Muscle of back (tissue), 11 donors: ENCODE data around the gene ESRRG. TPM values are rescaled to one million over a fixed set of nuclear protein-coding genes. Genes with fewer than 3 reads are reported as not detected.
"Not testable (repeated sequence)": the region's sequence is repeated elsewhere in the genome, so short reads cannot be mapped to it uniquely, and the experiment has no call there.

ENCODE experiments used
- DNase-seq, 3 donors: peaks; one replicate each; pipeline versions ENCODE4 v3.0.0 to v3.0.0-alpha.2; 2013
- polyA plus RNA-seq, 10 donors: library from polyadenylated mRNA; unstranded; fragments of 120-200 nt; gene quantifications; one replicate each; pipeline ENCODE4 v1.2.1, GENCODE V29; 2013; ENCODE audit not compliant: insufficient read length in 10 of 10

ESRRG gene
- polyA plus RNA-seq, 10 donors = 14.0 to 26.0 (median 20.5) TPM

DNA sequence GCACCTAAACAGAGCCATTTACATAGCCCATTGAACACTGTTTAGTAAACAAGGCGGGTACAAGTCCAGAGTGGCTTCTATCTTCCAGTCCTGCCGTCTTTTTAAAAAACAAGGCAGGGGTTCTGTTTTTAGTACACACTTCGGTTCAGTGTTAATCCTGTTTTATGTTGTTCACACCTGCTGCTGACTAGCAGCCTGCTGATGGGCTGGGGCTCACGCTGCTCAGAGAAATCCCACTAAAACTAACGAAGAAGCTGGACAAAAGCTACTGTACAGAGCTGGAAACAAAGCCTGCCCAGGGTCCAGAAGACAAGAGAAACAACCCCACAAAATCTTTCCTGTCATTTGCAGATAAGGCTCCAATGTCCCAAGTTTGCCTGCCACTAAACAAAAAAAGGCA is 13.2 kb downstream of the ESRRG start:
- DNase-seq = no peak

DNA sequence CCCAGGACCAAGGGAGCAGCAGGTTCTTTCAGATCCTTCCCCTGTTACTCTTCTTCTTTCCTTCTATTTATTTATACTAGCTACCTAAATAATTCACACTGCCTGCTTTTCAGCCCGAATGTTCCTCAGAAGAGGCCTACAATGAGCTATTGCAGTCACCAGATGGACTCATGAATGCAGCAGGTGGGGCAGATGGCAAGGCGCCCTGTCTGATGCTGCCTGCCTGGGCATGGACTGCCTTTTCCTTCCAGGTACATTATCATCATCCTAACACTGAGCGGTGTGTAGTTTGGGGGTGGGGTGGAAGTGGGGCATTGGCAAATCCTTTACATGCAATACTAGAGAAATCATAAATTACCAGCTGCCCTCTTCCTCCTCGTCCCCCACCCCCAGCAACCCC is 17.6 kb downstream of the ESRRG start:
- DNase-seq = no peak

DNA sequence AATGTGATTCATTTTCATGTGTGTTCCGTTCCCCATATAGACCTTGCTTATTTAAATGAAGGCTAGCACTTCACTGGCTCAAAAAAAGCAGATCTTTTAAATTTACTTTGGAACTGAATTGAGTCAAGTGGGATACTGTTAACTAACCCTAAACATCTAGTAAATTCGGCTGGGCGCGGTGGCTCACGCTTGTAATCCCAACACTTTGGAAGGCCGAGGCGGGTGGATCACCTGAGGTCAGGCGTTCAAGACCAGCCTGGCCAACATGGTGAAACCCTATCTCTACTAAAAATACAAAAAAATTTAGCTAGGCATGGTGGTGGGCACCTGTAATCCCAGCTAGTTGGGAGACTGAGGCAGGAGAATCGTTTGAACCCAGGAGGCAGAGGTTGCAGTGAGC is 19.2 kb downstream of the ESRRG start:
- DNase-seq = not testable (repeated sequence)

DNA sequence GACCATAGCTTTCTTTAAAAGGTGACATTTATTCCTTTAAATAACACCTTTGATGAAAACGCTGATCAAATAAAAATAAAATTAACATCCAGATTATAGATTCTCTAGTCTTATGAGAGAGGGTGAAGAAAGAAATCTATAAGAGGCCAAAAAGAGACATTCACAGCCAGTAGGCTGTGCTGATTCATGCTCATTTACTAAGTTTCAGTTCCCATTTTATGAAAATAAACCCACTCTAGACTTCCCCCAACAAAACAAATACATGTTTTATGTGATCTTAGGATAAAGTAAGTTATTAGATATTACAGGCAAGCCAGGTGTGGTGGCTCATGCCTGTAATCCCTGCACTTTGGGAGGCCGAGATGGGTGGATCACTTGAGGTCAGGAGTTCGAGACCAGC is 21.1 kb downstream of the ESRRG start:
- no peak for DNase-seq

DNA sequence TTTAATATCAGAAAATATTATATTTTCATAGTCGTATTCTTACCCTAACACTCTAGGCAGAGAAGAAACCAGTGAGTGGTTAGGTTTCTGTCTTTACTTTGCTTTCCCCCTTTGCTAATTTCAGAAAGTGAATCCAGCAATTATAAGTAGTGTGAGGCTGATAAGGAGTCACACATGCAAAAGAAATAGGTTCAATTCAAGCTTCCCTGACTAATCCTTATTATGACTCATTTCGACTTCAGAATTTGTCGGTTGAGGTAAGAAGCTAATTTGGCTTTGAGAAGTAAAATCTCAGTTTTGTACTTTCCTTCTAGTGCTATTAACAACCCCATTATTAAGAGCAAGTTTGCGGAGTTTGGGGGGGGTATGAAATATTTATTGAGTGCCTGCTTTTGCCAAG is 22.4 kb downstream of the ESRRG start:
- DNase-seq = no peak

DNA sequence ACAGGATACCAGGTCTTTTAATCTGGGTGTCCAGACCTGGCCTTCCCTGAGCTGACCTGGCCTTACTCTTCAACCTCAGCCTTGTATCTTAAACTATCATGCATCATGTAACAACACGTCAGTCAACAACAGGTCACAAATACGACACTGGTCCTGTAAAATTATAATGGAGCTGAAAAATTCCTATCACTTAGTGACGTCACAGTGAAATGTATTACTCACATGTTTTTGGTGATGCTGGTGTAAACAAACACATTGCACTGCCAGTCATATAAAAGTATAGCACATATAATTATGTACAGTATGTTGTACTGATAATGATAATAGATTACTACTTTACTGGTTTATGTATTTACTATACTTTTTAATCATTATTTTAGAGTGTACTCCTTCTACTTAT is 31.5 kb downstream of the ESRRG start:
- DNase-seq = no peak

DNA sequence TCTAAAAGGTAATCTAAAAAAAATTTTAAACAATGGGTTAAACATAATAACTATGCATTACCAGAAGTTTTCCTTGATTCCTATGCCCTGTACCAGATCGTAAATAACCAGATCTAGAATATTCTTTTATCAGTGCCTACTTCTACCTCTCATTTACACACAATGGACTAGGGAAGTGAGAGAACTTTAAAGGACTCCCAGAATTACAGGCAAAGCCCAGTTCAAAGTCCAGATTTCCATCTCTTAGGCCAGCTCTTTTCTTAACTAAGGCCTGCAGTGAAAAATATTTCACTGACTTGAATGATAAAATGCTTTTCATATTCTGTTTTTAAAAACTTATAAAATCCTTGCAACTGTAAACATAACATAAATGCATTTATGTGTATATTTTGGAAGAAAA is 32.6 kb downstream of the ESRRG start:
- DNase-seq = no peak

DNA sequence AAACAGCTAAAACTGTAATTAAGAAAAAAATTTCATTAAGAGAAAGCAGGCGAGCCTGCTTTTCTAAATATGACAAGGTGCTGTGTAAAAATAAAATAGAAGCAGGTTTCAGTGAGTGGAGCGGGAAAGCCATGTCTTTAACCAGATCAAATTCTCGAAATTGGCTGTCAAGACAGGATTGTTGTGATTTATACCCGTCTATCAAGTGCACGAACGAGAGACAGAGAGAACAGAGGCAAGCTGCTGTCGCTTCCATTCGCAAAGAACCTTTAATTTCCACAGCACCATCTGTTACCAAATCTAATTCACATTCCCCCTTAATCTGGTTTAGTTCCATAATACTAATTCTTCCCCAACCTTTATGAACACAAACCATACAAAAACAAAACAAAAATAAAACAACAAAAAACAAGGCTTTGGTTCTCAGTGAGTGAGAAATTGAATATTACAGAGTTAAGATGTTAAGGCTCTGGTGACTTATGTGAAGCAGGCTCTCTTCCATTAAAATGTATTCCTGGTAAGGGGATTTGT is 35.0 kb downstream of the ESRRG start:
- no peak for DNase-seq

DNA sequence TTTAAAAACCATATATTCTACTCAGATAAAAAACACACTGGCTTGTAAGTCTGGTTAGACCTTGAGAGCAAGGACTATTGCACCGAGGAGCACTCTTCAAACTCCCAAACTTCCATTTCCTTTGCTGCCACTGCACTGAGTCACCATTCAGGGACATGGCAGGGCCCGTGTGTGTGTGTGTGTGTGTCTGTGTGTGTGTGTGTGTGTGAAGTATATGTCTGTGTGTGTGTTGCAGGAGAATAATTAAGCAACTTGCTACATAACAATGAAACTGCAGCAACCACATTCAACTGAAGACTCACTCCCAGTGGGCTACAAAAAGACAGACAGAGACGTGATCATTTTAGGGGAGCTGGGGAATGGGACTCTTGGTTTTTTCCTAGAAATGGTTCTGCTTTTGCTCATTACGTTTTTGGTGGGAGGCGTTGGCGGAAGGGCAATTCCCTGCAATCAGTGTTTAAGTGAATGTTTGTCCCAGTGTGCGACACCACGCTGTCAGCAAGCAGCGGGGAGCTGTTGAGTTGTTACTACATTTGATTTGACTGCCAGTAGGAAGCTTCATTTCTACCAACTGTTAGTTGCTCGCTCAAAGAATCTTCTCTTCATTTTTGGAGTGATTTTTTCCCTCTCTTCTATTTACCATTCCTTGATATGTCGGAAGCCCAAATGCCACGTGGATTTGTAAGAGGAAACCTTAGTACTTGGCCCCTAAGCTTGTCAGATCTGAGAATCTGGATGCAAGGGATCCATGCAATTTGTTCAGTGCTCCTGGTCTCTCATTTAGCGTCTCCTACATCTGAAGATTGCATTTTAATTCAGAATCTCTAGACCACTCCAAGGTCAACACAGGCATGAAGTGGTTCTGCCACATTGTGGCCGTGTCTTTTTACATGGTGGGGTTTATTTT is 36.1 kb downstream of the ESRRG start:
- DNase-seq = no peak

DNA sequence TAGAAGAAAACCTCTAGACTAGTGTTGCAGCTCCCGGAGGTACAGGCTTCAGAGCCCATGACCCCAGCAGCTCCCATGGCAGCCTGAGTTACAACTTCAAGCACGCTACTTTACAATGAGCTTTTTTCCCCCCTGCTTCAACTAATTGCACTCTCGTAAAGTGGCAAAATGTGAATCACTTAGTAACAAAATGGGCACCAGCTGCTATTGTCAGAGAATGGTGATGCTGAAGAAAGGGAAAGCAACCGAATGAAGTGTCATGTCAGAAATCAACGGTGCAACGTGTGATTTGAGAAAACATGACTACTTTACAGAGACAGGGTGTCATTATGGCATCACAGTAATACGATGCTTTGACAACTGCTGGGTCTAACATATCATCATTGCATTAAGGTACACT is 40.5 kb downstream of the ESRRG start:
- no peak for DNase-seq

DNA sequence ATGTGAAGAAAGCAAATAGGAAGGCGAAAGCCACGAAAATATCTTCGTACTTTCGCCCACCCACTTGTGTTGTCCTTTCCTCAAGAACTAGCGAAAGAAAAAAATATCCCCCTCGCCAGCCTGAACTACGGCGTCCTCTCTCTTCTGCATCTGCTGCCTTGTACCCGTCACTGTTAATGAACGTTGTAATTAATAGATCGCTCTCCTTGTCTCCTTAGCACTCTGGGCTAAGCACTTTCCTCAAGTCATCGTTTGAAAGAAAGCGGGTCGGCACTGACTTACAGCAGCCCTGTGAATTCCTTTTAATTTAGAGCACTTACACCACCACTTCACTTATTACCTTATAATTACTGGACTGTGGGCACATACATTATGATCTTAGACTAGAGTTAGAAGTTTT is 44.1 kb downstream of the ESRRG start:
- no peak for DNase-seq

DNA sequence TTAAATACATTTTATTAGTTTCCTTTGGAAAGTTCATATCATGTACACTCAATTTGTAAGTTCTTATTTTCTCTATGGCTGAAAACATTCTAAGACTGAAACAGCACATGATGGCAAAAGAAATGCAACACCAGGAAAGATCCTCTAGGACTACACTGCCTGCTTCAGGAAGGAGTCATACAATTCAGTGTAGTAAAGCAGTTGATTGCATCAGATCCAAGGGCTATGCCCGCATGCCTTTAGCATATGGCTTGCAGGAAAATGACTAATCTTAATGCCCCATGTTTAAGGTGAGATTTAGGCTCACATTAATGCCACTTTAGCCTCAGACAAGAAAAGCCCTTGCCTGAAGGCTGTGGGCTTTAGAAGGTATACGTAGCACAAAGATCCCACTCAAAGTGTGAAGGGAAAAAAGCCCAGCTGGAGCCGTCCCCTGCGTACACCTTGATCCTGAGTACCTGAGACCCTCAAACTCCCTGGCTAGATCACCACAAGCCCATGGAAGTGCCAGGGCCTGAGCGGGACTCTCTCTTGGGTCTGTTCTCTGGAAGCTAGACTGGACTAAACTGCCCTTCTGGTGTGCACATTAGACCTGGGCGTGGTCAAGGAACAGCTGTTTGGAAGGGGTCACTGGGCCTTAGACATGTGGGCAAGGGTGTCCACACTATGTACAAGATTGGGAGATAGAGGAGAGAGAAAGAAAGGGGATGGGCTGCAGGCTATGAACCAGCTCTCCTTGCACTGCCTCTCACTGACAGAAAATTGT is 52.9 kb downstream of the ESRRG start:
- no peak for DNase-seq

DNA sequence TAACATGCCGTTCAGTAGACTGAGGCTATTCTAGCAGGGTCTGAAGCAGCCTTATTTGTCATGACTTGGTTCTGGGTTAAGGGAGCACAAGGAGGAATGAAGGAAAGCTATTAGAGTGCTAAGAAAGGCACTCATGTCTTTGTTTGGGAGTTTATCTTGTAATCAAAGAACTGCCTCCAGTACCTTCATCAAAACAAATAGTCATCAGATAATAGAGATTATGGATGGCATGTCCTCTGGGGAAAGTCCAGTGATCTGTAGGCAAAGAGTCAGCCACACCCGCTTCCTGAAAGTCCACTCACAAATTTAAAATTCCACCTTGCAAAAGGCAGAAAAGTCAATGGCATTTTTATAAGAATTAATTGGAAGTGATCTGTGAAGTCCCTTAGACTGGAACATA is 56.8 kb downstream of the ESRRG start:
- DNase-seq = no peak

DNA sequence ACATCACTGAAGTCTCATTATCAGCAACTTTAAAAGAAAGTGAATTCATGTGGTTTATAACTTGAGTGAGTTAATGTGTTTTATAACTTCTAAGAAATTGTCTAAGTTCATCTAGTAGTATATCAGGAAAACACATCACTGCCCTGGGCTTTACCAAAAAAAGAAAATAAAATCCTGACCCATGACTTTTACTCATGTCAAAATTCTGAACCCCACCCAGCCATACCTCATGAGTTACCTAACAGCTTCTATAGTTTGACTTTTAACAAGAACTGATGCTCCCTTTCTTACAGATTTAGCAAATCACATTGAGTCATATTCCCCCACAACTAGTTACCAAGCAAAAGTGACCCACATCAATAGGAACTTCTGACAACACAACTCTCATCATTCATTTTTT is 57.4 kb downstream of the ESRRG start:
- no peak for DNase-seq

DNA sequence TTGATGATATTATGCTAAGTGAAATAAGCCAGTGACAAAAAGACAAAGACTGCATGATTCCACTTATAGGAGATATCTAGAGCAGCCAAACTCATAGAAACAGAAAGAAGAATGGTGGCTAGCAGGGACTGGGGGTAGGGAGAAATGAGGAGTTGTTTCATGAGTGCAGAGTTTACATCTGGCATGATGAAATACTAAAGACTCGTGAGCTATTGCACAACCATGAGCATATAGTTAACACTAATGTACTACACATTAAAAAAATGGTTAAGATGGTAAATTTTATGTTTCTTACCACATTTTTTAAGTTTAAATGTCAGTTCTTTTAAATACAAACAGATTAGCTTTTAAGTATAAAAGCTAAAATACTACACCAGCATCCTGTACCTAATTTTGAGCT is 57.8 kb downstream of the ESRRG start:
- peak in 1 of 3 donors; percentile 1 for DNase-seq

DNA sequence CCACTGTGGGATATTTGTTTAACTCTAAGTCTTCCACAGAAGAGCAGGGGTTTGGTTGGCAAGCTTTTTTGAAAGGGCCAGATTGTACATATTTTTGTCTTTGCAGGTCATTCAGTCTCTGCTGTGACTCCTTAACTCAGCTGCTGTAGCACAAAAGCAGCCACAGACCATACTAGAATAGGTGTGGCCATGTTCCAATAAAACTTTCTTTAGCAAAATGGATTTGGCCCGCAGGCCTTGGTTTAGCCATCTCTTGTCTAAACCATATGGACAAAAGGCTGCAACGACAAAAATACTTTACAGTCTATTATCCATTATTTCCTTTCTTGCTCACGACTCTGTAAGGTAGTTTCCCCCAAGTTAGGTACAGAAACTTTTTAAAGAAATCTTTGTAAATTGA is 60.5 kb downstream of the ESRRG start:
- DNase-seq = no peak

DNA sequence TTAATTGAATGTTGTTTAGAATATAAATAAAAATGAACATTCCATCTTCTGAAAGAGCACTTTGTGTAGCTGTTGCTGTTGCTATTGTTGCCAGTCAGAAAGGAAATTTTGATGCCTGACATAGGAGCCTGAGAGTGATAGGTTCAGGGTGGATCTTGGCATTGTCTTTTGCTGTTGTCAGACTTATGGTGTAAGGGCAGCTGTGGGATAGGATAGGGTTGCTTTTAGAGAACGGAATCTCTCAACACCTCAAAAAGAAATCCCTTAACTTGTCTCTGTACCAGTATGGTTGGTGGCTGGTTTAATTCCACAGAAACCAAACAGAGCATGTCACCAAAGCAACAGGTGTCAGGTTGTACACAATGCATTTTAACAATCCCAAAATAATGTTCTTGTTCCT is 62.7 kb downstream of the ESRRG start:
- DNase-seq = no peak

DNA sequence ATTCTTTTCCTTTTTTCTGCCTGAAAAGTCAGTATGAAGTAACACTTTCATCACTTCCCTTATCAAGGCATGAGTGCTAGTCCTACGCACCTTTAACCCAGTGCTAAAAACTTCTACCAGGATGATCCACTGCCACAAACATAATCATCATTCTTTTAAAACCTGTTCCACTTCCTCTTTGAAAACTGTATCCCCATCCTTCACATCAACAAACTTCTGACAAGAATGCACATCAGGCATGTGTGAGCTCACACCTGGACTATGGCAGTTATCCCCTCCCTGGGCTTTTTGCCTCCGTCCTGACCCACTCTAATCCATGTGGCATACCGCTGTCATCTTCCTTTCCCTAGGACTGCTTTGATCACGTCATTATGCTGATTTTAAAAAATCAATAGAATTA is 70.2 kb downstream of the ESRRG start:
- no peak for DNase-seq

DNA sequence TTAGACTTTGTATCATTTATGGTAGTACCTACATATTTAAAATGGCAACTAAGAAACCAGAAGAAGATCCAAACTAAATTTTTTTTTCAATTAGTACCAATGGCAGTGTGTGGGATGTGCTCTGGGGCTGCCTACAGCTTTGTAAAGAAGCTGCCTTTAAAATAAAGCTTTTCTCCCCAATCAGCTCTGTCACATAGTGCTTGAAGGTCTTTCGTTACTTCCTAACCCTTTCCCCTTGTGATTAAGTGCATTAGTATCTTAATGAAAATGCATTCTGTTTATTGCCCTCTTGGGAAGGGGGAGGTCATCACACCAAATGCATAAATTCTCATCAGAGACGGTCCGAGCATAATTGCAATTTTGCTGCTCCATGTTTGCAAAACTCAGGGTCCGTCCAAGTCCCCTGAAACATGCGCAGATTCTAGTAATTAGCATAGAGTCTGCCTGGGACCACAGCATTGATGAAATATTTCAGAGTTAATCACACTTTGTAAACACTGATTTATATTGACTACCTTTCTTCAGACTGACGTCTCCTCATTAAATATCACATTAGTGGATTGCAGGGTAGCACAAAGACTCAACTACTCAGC is 71.3 kb downstream of the ESRRG start:
- DNase-seq = no peak

DNA sequence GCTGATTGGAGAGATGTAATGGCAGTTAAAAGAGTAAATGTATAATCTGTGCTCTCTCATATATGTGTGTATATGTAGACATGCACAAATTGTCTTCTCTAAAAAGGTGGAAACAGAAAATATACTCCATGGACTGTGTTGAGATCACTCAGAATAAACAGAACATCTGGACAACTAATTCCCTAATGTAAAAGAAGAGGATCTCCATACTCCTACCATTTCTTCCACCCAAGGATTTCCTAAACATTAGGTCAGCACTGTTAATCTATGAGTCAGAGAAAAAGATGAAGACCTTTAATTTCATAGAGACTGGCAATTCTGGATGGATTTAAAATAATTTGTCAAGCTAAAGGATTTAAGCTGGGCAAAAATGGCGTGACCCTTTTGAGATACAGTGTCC is 80.1 kb downstream of the ESRRG start:
- DNase-seq = no peak

DNA sequence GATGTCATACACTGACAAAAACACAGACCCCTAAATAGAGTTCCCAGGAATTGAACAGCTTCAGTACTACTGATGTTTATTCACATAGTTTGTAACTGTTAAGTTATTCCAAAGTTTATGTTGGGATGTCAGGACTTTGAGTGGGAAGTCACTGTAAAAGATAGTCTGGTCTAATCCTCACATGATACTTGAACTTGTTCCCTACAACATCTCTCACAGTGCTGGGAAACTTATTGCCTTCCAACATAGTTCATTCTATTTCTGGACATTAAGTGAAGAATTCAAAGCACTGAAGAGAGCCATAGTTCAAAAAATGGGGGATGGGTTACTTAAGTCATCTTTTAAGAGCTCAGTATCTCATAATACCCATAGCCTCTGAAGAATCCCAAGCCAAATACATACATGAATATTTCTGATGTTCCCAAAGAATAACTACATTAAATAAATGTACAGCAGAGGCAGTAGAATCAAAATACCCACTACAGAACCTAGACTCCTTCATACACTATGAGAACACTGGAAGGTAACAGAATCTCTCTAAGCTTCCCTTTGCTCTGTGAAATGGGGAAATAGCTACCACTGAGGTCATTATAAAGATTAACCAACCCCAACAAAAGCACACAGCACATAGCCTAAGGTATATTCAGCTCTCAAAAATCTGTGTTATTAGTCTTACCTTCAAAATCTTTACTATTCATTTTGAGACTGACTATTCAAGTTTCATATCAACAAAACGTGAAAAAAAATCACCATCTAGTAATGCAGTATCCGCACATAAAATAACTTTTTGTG is 81.4 kb downstream of the ESRRG start:
- no peak for DNase-seq

DNA sequence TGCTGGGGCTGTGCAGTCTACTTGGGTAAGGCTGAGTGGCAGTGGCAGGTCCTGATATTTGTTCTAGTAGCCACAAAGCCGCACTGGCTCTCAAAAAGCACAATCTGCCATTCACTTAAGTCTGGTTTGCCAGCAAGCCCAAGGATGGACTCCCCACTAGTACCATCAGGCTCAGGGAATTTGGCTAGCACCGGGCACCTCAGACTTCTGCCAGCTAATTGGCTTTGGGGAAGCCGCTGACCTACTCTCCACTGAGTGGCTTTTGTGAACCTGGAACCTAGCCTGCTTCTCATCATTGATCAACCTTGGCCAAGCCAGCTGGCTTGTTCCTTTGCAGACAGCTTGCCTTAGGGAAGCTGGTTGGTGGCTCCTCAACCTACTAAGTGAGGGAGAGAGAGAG is 83.1 kb downstream of the ESRRG start:
- no peak for DNase-seq
